ENCODE data around the gene LRP1. TPM values are rescaled to one million over a fixed set of nuclear protein-coding genes. Genes with fewer than 3 reads are reported as not detected.
A peak's percentile ranks its signal among the peaks of the same experiment; 100 is the strongest.

LRP1 gene
- total and polyA plus RNA-seq, 2 of the 13 experiments (the other 11 are each of a cell fraction or from before 2014, with no cell fraction given), result 14.7 to 30.8 TPM

DNA sequence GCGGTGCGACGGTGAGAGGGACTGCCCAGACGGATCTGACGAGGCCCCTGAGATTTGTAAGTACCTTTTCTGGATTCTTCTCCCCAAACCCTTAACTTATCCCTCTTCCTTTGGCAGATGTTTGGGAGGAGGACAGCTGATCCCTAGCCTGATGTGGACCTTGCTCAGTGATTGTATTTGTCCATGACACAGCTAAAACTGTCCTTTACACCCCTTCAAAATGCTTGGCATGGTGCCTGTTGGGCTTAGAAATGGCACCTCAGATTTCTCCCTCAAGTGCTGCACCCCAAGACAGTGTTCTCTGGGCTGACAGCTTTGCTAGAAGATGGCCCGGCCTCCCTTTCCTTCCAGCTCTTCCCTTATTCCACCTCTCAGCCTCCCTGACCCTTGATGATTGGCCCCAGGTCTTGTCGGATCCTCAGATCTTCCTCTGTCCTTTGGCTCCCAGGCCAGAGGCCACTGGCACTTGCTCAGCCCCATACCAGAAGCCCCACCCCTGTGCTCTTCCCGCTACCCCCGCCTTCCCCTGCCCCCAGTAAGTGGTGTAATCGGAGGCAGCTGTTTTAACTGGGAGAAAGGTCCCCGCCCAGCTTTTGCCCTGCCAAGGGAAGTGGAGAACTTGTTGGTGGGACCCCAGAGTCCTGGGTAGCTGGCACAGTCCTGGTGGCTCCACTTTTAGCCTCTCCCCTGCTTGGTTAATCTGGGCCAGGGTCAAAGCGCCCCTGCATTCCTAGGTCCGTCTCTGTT, 10.4 kb downstream of the LRP1 start (continued):
- TF ChIP-seq, protein P1, sequence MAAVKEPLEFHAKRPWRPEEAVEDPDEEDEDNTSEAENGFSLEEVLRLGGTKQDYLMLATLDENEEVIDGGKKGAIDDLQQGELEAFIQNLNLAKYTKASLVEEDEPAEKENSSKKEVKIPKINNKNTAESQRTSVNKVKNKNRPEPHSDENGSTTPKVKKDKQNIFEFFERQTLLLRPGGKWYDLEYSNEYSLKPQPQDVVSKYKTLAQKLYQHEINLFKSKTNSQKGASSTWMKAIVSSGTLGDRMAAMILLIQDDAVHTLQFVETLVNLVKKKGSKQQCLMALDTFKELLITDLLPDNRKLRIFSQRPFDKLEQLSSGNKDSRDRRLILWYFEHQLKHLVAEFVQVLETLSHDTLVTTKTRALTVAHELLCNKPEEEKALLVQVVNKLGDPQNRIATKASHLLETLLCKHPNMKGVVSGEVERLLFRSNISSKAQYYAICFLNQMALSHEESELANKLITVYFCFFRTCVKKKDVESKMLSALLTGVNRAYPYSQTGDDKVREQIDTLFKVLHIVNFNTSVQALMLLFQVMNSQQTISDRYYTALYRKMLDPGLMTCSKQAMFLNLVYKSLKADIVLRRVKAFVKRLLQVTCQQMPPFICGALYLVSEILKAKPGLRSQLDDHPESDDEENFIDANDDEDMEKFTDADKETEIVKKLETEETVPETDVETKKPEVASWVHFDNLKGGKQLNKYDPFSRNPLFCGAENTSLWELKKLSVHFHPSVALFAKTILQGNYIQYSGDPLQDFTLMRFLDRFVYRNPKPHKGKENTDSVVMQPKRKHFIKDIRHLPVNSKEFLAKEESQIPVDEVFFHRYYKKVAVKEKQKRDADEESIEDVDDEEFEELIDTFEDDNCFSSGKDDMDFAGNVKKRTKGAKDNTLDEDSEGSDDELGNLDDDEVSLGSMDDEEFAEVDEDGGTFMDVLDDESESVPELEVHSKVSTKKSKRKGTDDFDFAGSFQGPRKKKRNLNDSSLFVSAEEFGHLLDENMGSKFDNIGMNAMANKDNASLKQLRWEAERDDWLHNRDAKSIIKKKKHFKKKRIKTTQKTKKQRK (IDR thresholded peaks at IDR 0.05; ENCODE audit: low read length), result no peak
- TF ChIP-seq PLRG1 (conservative IDR thresholded peaks at IDR 0.05) (no peak), NR2F1 (CRISPR knock-in tag; IDR thresholded peaks at IDR 0.05) (peak; percentile 85 to 91), ZNF432 (CRISPR knock-in tag; IDR thresholded peaks at IDR 0.05; ENCODE audit: borderline replicate concordance) (no peak), SP1 (IDR thresholded peaks at IDR 0.05) (no peak), SP1 (CRISPR knock-in tag; IDR thresholded peaks at IDR 0.05) (no peak), SCMH1 (CRISPR knock-in tag; IDR thresholded peaks at IDR 0.05; ENCODE audit: borderline replicate concordance) (no peak), TBP (CRISPR knock-in tag; IDR thresholded peaks at IDR 0.05) (no peak), AHR (CRISPR knock-in tag; IDR thresholded peaks at IDR 0.05) (no peak), PPARG (CRISPR knock-in tag; conservative IDR thresholded peaks at IDR 0.05) (peak; percentile 95), KDM6A (CRISPR knock-in tag; IDR thresholded peaks at IDR 0.05; ENCODE audit: low read depth) (0 out of 2 replicates have a peak, but pooled peaks have one; percentile 65), AGO1 (IDR thresholded peaks at IDR 0.05; ENCODE audit: low read depth, low read length, poor library complexity, severe bottlenecking) (no peak), NCOA2 (CRISPR knock-in tag; IDR thresholded peaks at IDR 0.05) (peak; percentile 68), HNRNPL (IDR thresholded peaks at IDR 0.05; ENCODE audit: low read depth, low read length) (peak; percentile 72; the same call in 1 of the 2 replicates), GATAD1 (CRISPR knock-in tag; IDR thresholded peaks at IDR 0.05) (no peak), TCF12 (IDR thresholded peaks at IDR 0.05) (no peak), TCF12 (CRISPR knock-in tag; IDR thresholded peaks at IDR 0.05) (peak; percentile 41; the same call in 1 of the 2 replicates), SMAD3 (CRISPR knock-in tag; IDR thresholded peaks at IDR 0.05) (0 out of 2 replicates have a peak, but pooled peaks have one; percentile 60), NCOR1 (IDR thresholded peaks at IDR 0.05; ENCODE audit: borderline replicate concordance, low read length) (peak; percentile 91; the same call in 1 of the 2 replicates)
- TF ChIP-seq, protein P2, sequence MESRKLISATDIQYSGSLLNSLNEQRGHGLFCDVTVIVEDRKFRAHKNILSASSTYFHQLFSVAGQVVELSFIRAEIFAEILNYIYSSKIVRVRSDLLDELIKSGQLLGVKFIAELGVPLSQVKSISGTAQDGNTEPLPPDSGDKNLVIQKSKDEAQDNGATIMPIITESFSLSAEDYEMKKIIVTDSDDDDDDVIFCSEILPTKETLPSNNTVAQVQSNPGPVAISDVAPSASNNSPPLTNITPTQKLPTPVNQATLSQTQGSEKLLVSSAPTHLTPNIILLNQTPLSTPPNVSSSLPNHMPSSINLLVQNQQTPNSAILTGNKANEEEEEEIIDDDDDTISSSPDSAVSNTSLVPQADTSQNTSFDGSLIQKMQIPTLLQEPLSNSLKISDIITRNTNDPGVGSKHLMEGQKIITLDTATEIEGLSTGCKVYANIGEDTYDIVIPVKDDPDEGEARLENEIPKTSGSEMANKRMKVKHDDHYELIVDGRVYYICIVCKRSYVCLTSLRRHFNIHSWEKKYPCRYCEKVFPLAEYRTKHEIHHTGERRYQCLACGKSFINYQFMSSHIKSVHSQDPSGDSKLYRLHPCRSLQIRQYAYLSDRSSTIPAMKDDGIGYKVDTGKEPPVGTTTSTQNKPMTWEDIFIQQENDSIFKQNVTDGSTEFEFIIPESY (CRISPR knock-in tag; IDR thresholded peaks at IDR 0.05), result peak; percentile 52
- TF ChIP-seq, protein P3, sequence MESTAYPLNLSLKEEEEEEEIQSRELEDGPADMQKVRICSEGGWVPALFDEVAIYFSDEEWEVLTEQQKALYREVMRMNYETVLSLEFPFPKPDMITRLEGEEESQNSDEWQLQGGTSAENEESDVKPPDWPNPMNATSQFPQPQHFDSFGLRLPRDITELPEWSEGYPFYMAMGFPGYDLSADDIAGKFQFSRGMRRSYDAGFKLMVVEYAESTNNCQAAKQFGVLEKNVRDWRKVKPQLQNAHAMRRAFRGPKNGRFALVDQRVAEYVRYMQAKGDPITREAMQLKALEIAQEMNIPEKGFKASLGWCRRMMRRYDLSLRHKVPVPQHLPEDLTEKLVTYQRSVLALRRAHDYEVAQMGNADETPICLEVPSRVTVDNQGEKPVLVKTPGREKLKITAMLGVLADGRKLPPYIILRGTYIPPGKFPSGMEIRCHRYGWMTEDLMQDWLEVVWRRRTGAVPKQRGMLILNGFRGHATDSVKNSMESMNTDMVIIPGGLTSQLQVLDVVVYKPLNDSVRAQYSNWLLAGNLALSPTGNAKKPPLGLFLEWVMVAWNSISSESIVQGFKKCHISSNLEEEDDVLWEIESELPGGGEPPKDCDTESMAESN (CRISPR knock-in tag; conservative IDR thresholded peaks at IDR 0.05), result 0 out of 2 replicates have a peak, but pooled peaks have one; percentile 38
- TF ChIP-seq, protein P4, sequence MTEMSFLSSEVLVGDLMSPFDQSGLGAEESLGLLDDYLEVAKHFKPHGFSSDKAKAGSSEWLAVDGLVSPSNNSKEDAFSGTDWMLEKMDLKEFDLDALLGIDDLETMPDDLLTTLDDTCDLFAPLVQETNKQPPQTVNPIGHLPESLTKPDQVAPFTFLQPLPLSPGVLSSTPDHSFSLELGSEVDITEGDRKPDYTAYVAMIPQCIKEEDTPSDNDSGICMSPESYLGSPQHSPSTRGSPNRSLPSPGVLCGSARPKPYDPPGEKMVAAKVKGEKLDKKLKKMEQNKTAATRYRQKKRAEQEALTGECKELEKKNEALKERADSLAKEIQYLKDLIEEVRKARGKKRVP (CRISPR knock-in tag; IDR thresholded peaks at IDR 0.05), result 0 out of 4 replicates have a peak, but pooled peaks of 1 of the 2 experiments have one; percentile 46

Data from HepG2 (cell line).